Omental fat pad (tissue), 4 donors: ENCODE data around the gene KLKB1. TPM values are rescaled to one million over a fixed set of nuclear protein-coding genes. Genes with fewer than 3 reads are reported as not detected.

Experiments used
- ATAC-seq: fragments of 150-250 bp; one replicate; pipeline ENCODE4 v1.9.1; 2016; ENCODE audit warnings: mild to moderate bottlenecking, moderate library complexity; ENCODE audit not compliant: low FRiP score
- DNase-seq: peaks from one replicate; pipeline ENCODE4 v3.0.0-alpha.2; 2019; ENCODE audit warnings: low spot score
- total RNA-seq, 4 donors: library from RNA; depleted of rRNA; stranded (reverse); fragments of >200 nt; gene quantifications; one replicate each; pipeline ENCODE4 v1.1.0, GENCODE V29; 2016
- TF ChIP-seq, protein P1 (sequence below), 3 donors: fragments of 450-650 bp; IDR thresholded peaks; one replicate each; pipeline ENCODE4 v1.5.1; 2016 to 2017; ENCODE audit warnings: antibody characterized with exemption in 3 of 3, mild to moderate bottlenecking in 3 of 3, moderate library complexity in 2 of 3

KLKB1 gene
- total RNA-seq, 4 donors from 2014 or later = 0.47 to 1.3 (median 0.67) TPM

DNA sequence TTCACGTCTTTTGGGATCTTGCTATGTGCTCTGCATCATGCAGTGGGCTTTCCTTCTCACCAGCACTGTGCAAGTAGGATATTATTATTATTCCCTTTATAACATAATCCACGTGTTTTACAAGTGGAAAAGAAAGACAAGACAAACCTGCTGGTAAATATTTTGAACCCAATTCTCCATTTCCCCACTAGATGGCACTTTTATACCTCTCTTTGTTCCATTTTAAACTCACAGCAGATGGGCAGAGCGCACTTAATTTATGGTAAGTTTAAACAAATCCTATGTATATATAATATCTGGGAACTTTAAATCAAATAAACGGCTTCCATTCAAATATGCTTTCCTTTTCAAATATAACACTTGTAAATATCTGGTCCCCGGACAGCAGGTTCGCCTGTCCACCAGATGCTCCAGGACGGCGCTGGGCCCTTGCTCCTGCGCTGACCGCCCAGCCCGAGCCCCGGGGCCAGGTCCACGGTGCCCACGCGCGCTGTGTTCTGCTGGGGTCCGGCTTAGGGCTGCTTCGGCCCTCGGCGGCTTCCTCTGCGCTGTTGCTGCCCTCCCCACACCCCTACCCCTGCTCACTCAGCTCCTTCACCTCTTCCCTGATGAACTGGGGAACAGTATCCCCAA lies 69.8 kb downstream of the KLKB1 start:
- TF ChIP-seq, protein P1, sequence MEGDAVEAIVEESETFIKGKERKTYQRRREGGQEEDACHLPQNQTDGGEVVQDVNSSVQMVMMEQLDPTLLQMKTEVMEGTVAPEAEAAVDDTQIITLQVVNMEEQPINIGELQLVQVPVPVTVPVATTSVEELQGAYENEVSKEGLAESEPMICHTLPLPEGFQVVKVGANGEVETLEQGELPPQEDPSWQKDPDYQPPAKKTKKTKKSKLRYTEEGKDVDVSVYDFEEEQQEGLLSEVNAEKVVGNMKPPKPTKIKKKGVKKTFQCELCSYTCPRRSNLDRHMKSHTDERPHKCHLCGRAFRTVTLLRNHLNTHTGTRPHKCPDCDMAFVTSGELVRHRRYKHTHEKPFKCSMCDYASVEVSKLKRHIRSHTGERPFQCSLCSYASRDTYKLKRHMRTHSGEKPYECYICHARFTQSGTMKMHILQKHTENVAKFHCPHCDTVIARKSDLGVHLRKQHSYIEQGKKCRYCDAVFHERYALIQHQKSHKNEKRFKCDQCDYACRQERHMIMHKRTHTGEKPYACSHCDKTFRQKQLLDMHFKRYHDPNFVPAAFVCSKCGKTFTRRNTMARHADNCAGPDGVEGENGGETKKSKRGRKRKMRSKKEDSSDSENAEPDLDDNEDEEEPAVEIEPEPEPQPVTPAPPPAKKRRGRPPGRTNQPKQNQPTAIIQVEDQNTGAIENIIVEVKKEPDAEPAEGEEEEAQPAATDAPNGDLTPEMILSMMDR (IDR thresholded peaks at IDR 0.05) = no peak
- no peak for ATAC-seq
- no peak for DNase-seq

GRCh38 chr4:186298031-186298647 lies 70.8 kb downstream of the KLKB1 start:
- TF ChIP-seq, protein P1 (IDR thresholded peaks at IDR 0.05) = no peak
- no peak for ATAC-seq
- DNase-seq = no peak

DNA sequence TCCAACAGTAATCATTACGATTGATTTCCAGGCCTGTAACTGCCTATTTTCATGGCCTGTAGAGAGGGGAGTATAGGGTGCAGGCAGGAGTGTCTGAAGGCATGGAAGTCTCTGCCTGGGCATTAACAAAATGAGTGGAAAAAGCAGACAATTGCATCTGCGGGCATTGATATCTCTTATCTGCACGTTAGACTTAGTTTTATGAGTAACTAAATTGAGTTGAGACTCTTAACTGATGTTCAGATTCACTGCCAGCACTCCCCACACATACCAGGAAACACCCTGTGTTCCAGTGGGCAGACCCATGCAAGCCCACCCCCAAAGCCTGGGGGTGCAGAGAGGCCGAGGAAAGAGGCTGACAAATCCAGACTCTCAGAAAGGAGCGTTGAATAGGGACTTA lies 72.0 kb downstream of the KLKB1 start:
- ATAC-seq = no peak
- TF ChIP-seq, protein P1 (IDR thresholded peaks at IDR 0.05) = no peak

GRCh38 chr4:186300659-186301390 lies 73.5 kb downstream of the KLKB1 start:
- ATAC-seq (no peak), DNase-seq (no peak)
- TF ChIP-seq, protein P1 (IDR thresholded peaks at IDR 0.05) = no peak

More for the DNA sequence above, 72.0 kb downstream of the KLKB1 start:
- no peak for DNase-seq

GRCh38 chr4:186304216-186304615 lies 76.9 kb downstream of the KLKB1 start:
- DNase-seq (no peak), ATAC-seq (no peak)
- TF ChIP-seq, protein P1 (IDR thresholded peaks at IDR 0.05) = no peak

DNA sequence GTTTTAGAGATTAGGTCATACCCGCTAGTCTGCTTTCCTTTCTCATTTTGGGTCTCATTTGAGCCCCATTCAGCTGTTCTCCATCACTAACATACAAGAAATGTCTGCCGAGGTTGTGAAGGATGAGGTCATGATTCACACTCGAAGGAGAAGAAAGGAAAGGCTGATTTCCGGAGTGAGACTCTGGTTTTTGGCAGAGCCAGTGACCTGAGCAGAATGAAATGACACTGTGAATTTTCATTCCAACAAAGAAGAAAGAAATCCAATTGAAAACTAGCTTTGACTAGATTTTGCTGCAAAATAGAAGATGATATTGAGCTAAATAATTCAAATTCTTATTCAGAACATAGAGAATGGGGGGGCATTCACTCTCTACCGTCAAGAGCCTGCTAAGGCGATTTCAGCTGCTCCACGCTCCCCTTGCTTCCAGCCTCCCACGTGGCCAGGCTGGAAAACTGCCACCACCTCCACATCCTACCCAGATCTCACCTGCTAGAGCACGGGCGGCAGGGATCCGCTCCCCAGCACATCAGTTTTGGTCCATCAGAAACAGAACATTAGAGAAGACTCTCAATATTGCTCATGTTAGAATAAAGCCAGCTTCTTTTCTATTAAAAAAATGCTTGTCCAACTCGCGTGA lies 77.7 kb downstream of the KLKB1 start:
- TF ChIP-seq, protein P1 (IDR thresholded peaks at IDR 0.05) = no peak
- DNase-seq (no peak), ATAC-seq (no peak)
